SU-DHL-6 (cell line): ENCODE measurements around the gene TRAK2.
A peak's percentile ranks its signal among the peaks of the same experiment; 100 is the strongest.

Experiments used
- EZH2phosphoT487 ChIP-seq: fragments of 200-600 bp; sonication (generic), shearing (Covaris generic); conservative IDR thresholded peaks from 2 replicates; pipeline ENCODE4 v1.6.1; 2018; ENCODE audit warnings: mild to moderate bottlenecking, antibody characterized with exemption, low read length, moderate library complexity, mixed read lengths
- TF ChIP-seq, protein P1 (sequence below): fragments of 200-600 bp; sonication (generic); IDR thresholded peaks from one replicate; pipeline ENCODE4 v1.5.1; 2017; ENCODE audit warnings: antibody characterized with exemption, mild to moderate bottlenecking, low read length, moderate library complexity; ENCODE audit not compliant: insufficient read depth, poor library complexity, severe bottlenecking

DNA sequence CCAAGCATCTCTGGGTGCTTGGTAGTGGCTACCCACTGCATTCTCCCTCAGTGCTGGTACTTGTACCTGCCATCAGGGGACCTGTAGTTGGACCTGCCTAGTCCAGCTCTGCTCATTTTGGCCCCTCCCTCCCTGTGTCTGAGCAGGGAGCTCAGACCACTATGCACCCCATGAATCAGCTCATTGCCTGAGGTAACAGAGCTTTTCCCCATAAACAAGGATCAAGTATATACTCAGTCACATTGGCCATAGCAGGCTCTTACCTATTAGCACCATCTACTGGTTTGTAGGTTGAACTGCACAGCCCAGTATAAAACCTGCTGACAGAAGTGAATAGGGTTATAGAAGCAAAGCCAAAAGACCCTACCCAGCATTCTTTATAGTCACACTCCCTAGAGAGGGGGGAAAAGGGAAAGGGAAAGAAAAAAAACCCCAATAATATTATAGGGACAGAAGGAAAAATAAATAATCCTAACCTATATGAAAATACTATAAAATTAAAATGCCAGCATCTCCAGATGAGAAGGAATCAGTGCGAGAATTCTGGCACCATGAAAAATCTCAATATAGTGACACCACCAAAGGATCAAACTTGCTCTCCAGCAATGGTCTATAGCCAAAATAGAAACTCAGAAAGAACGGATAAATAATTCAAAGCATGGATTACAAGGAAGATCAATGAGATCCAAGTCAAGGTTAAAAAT lies 87.2 kb downstream of the TRAK2 start:
- TF ChIP-seq, protein P1, sequence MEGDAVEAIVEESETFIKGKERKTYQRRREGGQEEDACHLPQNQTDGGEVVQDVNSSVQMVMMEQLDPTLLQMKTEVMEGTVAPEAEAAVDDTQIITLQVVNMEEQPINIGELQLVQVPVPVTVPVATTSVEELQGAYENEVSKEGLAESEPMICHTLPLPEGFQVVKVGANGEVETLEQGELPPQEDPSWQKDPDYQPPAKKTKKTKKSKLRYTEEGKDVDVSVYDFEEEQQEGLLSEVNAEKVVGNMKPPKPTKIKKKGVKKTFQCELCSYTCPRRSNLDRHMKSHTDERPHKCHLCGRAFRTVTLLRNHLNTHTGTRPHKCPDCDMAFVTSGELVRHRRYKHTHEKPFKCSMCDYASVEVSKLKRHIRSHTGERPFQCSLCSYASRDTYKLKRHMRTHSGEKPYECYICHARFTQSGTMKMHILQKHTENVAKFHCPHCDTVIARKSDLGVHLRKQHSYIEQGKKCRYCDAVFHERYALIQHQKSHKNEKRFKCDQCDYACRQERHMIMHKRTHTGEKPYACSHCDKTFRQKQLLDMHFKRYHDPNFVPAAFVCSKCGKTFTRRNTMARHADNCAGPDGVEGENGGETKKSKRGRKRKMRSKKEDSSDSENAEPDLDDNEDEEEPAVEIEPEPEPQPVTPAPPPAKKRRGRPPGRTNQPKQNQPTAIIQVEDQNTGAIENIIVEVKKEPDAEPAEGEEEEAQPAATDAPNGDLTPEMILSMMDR: peak; percentile 95
- no peak for TF ChIP-seq EZH2phosphoT487
